ENCODE measurements around the gene LRPAP1. TPM values are rescaled to one million over a fixed set of nuclear protein-coding genes. Genes with fewer than 3 reads are reported as not detected.

The LRPAP1 gene
- total RNA-seq, 4 donors from 2014 or later = 82.6 to 116 (median 109) TPM

DNA sequence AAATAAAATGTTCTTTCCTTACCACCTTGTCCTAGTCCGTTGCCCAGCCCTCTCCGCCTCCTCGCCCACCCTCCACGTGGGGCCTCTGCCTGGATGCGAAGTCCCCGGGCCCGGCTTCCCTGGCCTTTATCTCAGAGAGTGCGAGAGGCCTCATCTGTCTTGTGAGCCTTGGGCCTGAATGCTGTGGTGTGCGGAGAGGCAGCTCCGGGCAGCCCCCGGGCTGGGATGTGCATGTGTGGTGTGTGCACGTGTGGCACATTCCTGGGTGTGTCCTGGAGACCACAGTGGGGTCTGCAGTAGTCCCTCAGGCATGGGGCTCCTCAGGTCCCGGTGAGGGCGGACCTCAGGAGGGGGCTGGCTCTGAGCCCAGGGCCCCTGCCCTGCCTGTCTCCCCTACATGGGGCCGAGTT lies 37.8 kb downstream of the LRPAP1 start:
- no peaks in the 10 kb centered on the region for H3K4me1 ChIP-seq
- no peak for DNase-seq
- no peaks in the 10 kb centered on the region for H3K36me3 ChIP-seq
- no peaks in the 10 kb centered on the region for H3K9me3 ChIP-seq
- no peak overlapping the region for H3K27ac ChIP-seq
- H3K27me3 ChIP-seq = peaks cover 0 to 7% of the 10 kb centered on the region in 2 donors
- TF ChIP-seq CTCF (IDR thresholded peaks at IDR 0.05) (no peak), POLR2A (IDR thresholded peaks at IDR 0.05) (no peak)
- no peak overlapping the region for H3K4me3 ChIP-seq

DNA sequence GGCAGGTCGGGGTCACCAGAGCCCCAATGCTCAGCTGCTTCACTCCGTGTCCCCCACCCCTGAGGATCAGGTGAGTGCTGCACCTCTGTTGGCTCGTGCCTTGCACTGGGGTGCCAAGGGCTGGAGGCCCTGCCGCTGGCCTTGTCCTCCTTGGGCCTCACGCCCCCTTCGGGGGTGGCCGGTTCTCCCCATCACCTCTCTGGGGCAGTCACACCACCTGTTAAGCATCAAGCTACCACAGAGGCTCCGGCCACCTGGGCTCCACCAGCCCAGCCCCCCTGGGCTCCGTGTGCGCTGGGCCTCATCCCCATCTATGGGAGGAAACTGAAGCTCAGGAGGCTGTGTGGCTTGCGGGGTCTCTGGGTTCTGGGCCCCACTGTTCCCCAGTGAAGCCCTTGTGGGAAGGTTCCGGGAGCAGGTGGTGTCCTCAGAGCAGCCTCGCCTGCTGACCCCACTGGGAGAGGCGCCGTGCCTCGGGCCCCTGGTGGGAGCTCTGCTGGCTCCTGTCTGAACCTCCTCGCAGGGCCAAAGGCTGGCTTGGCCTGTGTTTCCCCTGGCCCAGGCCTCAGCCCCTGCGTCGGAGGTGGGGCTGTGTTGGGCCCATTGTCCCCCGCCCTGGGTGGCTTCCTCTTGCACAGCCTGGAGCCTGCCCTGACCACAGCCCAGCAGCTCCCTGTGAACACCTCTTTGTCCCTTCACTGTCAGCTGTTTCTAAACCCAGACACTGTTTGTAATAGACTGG lies 38.3 kb downstream of the LRPAP1 start:
- no peaks in the 10 kb centered on the region for H3K36me3 ChIP-seq
- DNase-seq = no peak
- H3K9me3 ChIP-seq = no peaks in the 10 kb centered on the region
- H3K27ac ChIP-seq = no peak overlapping the region
- H3K4me3 ChIP-seq = no peak overlapping the region
- no peak for TF ChIP-seq CTCF (IDR thresholded peaks at IDR 0.05)
- TF ChIP-seq POLR2A (IDR thresholded peaks at IDR 0.05) = no peak
- peaks cover 0 to 7% of the 10 kb centered on the region in 2 donors for H3K27me3 ChIP-seq
- no peaks in the 10 kb centered on the region for H3K4me1 ChIP-seq

- no peak overlapping the region for H3K4me3 ChIP-seq
- H3K4me1 ChIP-seq = no peaks in the 10 kb centered on the region
- H3K27me3 ChIP-seq = peaks cover 0 to 7% of the 10 kb centered on the region in 2 donors
- no peaks in the 10 kb centered on the region for H3K9me3 ChIP-seq
- H3K27ac ChIP-seq = no peak overlapping the region
- TF ChIP-seq CTCF (IDR thresholded peaks at IDR 0.05) (no peak), POLR2A (IDR thresholded peaks at IDR 0.05) (no peak)
- DNase-seq = no peak
- no peaks in the 10 kb centered on the region for H3K36me3 ChIP-seq
Observed at GRCh38 chr4:3492741-3493719, 39.2 kb downstream of the LRPAP1 start.

DNA sequence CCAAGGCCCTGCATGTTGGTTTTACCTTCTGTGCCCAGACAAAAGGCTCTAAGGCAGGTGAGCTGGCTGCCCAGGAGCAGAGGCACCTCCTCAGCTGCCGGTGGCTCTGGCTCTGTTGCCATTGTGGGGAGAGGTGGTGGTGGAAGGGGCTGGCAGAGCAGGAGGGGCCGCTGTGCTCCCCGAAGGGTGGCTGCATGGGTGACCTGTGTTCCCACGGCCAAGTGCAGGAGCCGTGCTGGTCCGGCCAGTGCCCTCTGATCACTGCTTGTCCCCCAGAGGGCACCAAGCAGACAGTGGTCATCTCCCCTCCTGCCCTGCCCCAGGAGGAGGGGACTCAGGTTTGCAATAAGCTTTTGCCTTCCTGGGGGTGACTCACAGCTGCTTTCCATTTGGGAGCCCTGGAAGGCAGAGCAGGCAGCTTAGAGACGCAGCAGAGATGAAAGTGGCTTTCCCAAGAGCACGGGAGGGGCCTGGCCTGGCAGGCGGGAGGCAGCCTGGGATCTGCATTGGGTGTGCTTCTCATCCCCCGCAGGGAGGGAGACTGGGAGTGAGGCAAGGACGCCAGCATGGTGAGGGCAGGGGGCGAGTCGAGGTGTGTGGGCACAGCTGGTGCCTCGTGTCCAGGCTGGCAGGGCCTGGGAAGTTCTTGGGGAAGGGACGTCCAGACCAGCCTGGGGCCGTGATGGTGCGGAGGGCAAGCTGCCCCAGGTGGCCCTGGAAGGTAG lies 40.4 kb downstream of the LRPAP1 start:
- no peak for DNase-seq
- H3K27ac ChIP-seq = no peak overlapping the region
- no peak for TF ChIP-seq CTCF (IDR thresholded peaks at IDR 0.05)
- no peak for TF ChIP-seq POLR2A (IDR thresholded peaks at IDR 0.05)
- peaks cover 0 to 7% of the 10 kb centered on the region in 2 donors for H3K27me3 ChIP-seq
- H3K4me3 ChIP-seq = no peak overlapping the region
- peaks cover 0 to 3% (median 0%) of the 10 kb centered on the region in 4 donors for H3K4me1 ChIP-seq
- no peaks in the 10 kb centered on the region for H3K9me3 ChIP-seq
- H3K36me3 ChIP-seq = no peaks in the 10 kb centered on the region

GRCh38 chr4:3489451-3489962 lies 42.7 kb downstream of the LRPAP1 start:
- Histone ChIP-seq H3K27me3 (peaks cover 0 to 19% of the 10 kb centered on the region in 2 donors), H3K4me1 (peaks cover 0 to 24% (median 7%) of the 10 kb centered on the region in 4 donors)
- no peak for TF ChIP-seq CTCF (IDR thresholded peaks at IDR 0.05)
- no peak for TF ChIP-seq POLR2A (IDR thresholded peaks at IDR 0.05)

More at GRCh38 chr4:3489451-3489962, 42.7 kb downstream of the LRPAP1 start:
- Histone ChIP-seq H3K27ac (no peak overlapping the region), H3K4me3 (no peak overlapping the region), H3K36me3 (no peaks in the 10 kb centered on the region), H3K9me3 (no peaks in the 10 kb centered on the region)
- no peak for DNase-seq
